Type B pancreatic cell (in vitro differentiated cells): ENCODE measurements around the gene ANKRD62. TPM values are rescaled to one million over a fixed set of nuclear protein-coding genes. Genes with fewer than 3 reads are reported as not detected.

ENCODE experiments used
- DNase-seq: peaks from one replicate; pipeline ENCODE4 v3.0.0; 2021; ENCODE audit warnings: mixed read lengths; ENCODE audit not compliant: unreplicated experiment; ENCODE audit errors: extremely low spot score
- H3K27ac Mint-ChIP-seq: 2 replicates; pipeline ENCODE4 v1.8.0; 2021; ENCODE audit warnings: mild to moderate bottlenecking, mixed read lengths
- H3K27me3 Mint-ChIP-seq: 2 replicates; pipeline ENCODE4 v1.8.0; 2021; ENCODE audit warnings: mixed read lengths
- H3K36me3 Mint-ChIP-seq: 2 replicates; pipeline ENCODE4 v1.8.0; 2021; ENCODE audit warnings: mixed read lengths
- H3K4me1 Mint-ChIP-seq: one replicate; pipeline ENCODE4 v1.8.0; 2021; ENCODE audit warnings: mixed read lengths; ENCODE audit not compliant: unreplicated experiment
- H3K4me3 Mint-ChIP-seq: 2 replicates; pipeline ENCODE4 v1.8.0; 2021; ENCODE audit warnings: mild to moderate bottlenecking, mixed read lengths
- H3K9me3 Mint-ChIP-seq: 2 replicates; pipeline ENCODE4 v1.8.0; 2021; ENCODE audit warnings: mixed read lengths
- total RNA-seq: library from RNA; stranded (reverse); gene quantifications from 2 replicates; pipeline ENCODE4 v1.2.1, GENCODE V29; 2021; ENCODE audit warnings: low replicate concordance
- TF ChIP-seq, protein P1 (sequence below): fragments of 200-600 bp; sonication (generic); conservative IDR thresholded peaks from 2 replicates; pipeline ENCODE4 v1.5.0; 2021; ENCODE audit warnings: antibody characterized with exemption, mild to moderate bottlenecking

ANKRD62 gene
- total RNA-seq, 1 donor from 2014 or later = not detected

DNA sequence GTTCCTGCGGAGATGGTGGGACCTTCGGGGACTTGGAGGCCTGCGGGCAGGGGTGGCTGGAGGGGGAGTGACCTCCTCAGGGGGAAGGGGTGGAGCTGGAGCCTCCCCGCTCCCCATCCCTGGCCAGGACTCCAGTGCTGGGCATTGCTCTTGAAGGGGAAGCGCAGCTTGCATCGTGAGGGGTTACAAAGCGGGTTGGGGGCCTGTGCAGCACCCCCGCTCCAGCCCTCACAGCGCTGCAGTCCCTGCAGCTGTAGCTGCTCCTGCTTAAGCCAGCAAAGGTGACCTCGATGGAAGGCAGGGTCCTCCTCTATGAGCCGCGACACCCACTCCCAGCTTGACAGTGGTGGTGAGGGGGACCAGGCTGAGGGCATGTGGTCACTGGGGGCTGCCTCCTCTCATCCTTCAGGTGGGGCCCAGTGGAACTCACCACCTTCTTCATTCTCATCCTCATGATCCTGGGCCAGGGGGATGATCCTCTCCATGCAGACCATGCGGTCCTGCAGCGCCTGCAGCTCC is 36.7 kb upstream of the ANKRD62 start:
- H3K4me1 Mint-ChIP-seq = peaks cover 6% of the 10 kb centered on the region
- no peak overlapping the region for H3K27ac Mint-ChIP-seq
- DNase-seq = no peak
- no peaks in the 10 kb centered on the region for H3K36me3 Mint-ChIP-seq
- H3K9me3 Mint-ChIP-seq = no peaks in the 10 kb centered on the region
- H3K4me3 Mint-ChIP-seq = no peak overlapping the region
- TF ChIP-seq, protein P1, sequence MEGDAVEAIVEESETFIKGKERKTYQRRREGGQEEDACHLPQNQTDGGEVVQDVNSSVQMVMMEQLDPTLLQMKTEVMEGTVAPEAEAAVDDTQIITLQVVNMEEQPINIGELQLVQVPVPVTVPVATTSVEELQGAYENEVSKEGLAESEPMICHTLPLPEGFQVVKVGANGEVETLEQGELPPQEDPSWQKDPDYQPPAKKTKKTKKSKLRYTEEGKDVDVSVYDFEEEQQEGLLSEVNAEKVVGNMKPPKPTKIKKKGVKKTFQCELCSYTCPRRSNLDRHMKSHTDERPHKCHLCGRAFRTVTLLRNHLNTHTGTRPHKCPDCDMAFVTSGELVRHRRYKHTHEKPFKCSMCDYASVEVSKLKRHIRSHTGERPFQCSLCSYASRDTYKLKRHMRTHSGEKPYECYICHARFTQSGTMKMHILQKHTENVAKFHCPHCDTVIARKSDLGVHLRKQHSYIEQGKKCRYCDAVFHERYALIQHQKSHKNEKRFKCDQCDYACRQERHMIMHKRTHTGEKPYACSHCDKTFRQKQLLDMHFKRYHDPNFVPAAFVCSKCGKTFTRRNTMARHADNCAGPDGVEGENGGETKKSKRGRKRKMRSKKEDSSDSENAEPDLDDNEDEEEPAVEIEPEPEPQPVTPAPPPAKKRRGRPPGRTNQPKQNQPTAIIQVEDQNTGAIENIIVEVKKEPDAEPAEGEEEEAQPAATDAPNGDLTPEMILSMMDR = no peak
- no peaks in the 10 kb centered on the region for H3K27me3 Mint-ChIP-seq

DNA sequence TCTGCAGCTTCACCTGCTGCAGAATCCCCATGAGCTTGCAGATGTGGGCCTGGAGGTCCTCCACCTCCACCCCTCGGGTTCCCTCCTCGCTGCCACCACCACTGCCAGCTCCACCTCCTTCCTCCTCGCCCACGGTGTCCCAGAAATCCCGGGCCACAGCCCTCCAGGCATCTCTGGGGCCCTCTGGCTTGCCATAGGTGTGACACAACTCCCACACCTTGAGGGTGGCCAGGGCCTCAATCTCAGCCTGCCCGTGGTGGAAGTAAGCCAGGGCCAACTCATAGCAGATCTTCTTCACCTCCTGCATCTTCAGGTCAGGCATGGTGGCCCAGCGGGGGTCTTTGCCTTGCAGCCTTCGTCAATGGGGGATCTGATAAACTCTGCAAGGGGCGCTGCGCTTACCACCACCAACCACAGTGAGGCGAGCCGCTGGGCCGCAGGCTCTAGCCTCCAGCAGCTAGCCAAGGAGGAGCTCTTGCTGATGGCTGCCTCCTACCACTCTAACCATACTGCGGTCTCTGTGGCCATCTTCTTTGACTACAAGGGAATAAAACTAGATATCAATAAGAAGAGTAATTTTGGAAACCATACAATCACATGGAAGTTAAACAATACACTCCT is 36.1 kb upstream of the ANKRD62 start:
- TF ChIP-seq, protein P1 = no peak
- H3K4me3 Mint-ChIP-seq = no peak overlapping the region
- peaks cover 6% of the 10 kb centered on the region for H3K4me1 Mint-ChIP-seq
- no peaks in the 10 kb centered on the region for H3K27me3 Mint-ChIP-seq
- no peak for DNase-seq
- no peak overlapping the region for H3K27ac Mint-ChIP-seq
- H3K9me3 Mint-ChIP-seq = no peaks in the 10 kb centered on the region
- no peaks in the 10 kb centered on the region for H3K36me3 Mint-ChIP-seq

DNA sequence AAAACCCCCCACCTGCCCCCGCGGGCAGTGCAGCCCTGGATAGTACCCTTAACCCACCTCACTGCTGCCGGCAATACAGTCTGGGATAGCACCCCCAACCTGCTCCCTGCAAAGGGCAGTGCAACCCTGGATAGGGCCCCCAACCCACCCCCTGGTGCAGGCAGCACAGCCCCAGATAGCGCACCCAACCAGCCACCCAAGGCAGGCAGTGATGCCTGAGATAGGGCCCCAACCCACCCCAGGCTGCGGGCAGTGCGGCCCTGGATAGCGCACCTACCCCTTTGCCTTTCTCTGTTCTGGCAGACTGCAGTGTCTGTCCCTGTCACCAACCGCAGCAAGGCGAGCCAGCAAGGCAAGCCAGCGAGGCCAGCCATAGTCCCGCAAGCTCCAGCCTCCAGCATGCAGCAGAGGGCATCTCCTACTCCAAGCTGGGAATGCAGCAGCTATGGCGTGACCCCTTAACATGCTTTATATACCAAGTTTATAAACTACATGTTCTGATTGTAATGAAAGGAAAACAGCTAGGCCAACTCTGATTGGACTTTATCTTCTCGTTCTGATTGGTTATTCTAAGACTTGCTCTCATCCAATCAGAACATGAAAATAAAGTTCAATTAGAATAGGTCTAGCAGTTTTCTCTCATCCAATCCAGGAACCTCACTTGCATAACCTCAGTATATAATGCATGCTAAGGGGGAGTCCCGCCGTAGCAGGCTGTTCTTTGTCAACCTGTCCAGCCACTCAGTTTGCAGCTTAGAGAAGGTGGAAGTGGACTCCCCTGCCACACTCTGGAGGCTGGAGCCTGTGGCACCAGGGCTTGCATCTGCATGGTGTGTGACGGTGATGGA is 34.1 kb upstream of the ANKRD62 start:
- Mint-ChIP-seq H3K36me3 (no peaks in the 10 kb centered on the region), H3K27me3 (no peaks in the 10 kb centered on the region), H3K4me1 (peaks cover 9% of the 10 kb centered on the region), H3K4me3 (no peak overlapping the region), H3K9me3 (no peaks in the 10 kb centered on the region), H3K27ac (no peak overlapping the region)
- no peak for DNase-seq
- TF ChIP-seq, protein P1 = no peak

DNA sequence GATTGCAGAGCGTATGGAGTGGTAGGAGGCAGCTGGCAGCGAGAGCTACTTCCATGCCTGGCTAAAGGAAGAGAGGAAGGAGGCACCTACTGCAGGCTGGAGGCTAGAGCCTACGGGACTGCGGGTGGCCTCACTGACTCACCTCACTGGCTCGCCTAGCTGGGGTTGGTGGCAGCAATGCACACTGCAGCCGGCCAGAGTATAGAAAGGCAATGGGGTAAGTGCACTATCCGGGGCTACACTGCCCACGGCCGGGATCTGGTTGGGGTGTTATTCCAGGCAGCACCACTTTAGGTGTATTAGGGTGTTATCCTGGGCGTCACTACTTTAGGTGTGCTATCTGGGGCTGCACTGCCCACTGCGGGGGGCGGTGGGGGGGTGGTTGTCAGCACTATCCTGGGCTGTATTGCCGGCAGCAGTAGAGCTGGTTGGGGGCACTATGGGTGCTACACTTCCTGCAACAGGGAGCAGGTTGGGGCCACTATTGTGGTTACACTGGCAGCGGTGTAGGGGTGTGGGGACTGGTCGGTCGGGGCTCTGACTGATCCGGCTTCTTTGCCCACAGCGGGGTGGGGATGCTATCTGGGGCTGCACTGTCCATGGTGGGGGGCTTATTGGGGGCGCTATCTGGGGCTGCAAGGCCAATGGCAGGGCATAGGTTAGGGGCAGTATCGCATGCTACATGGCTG is 33.3 kb upstream of the ANKRD62 start:
- DNase-seq = no peak
- Mint-ChIP-seq H3K27ac (no peak overlapping the region), H3K27me3 (no peaks in the 10 kb centered on the region), H3K4me1 (peaks cover 11% of the 10 kb centered on the region), H3K36me3 (no peaks in the 10 kb centered on the region), H3K9me3 (no peaks in the 10 kb centered on the region), H3K4me3 (no peak overlapping the region)
- TF ChIP-seq, protein P1 = no peak

DNA sequence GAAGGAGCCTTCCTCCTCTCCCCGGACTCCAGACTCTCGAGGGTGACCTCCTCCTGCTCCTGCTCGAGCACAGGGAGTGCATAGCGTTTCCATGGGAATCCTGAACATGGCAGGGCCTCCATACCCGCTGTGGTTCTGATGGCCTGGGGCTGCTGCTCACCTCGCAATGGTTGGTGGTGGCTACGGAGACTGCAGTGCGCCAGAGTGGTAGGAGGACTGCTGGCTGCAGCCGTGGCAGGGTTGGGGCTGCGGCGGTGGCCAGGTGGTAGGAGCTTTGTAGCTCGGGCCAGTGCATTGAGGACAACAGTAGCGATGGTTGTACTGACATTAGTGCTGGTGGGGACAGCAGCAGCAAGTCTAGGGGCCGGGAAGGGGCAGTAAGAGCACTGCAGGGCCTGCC is 32.0 kb upstream of the ANKRD62 start:
- TF ChIP-seq, protein P1 = no peak
- Mint-ChIP-seq H3K4me3 (no peak overlapping the region), H3K4me1 (peaks cover 5% of the 10 kb centered on the region), H3K9me3 (no peaks in the 10 kb centered on the region), H3K27ac (no peak overlapping the region), H3K27me3 (no peaks in the 10 kb centered on the region), H3K36me3 (no peaks in the 10 kb centered on the region)
- no peak for DNase-seq
